GM12892 (cell line): ENCODE results near the gene SUPT3H.

Source experiments
- POLR2A ChIP-seq: IDR thresholded peaks from 2 replicates; pipeline ENCODE4 v1.6.1; 2011; ENCODE audit warnings: low read depth, low read length, control low read depth
- POLR2AphosphoS5 ChIP-seq: IDR thresholded peaks from 2 replicates; pipeline ENCODE4 v1.6.1; 2011; ENCODE audit warnings: low read depth, low read length, control low read depth
- TAF1 ChIP-seq: IDR thresholded peaks from 2 replicates; pipeline ENCODE4 v1.6.1; 2011; ENCODE audit warnings: low read depth, mild to moderate bottlenecking, control low read depth, low read length, borderline replicate concordance

DNA sequence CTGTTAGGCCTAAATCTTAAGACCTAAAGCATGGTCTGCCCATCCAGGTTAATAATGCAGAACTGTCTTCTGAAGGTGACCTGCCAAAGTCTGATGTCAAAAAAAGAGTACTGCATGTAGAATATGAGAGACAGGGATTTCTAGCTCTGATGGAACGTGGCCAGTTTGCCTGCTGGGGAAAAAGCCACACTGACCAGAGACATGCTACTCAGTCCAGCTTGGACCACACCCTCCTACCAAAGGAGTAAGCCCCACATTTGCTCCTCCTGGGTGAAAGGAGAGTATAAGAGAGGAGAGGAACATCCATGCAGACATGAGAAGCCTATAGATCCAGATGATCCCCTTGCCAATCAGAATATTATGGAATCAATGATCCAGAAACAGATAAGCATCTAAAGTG lies 279.5 kb downstream of the SUPT3H start:
- TF ChIP-seq POLR2A (no peak), POLR2AphosphoS5 (no peak), TAF1 (no peak)
